HAP-1 (cell line): ENCODE measurements around the gene TRIP13.
"Not testable (repeated sequence)": the region's sequence is repeated elsewhere in the genome, so short reads cannot be mapped to it uniquely, and the experiment has no call there.

Experiments used
- DNase-seq, 2 experiments: peaks; one replicate each; pipeline ENCODE4 v3.0.0-alpha.2; 2016 to 2020; ENCODE audit warnings: low spot score in 2 of 2
- H3K27me3 ChIP-seq: fragments of 250-450 bp; sonication (Bioruptor Pico); 2 replicates; pipeline ENCODE4 v1.5.1; 2020; ENCODE audit warnings: low read depth, mild to moderate bottlenecking, moderate library complexity
- H3K36me3 ChIP-seq: fragments of 250-450 bp; sonication (Bioruptor Pico); replicated peaks from 2 replicates; pipeline ENCODE4 v1.5.1; 2020; ENCODE audit warnings: mild to moderate bottlenecking
- H3K4me1 ChIP-seq: fragments of 250-450 bp; sonication (Bioruptor Pico); 2 replicates; pipeline ENCODE4 v1.5.1; 2020; ENCODE audit warnings: mild to moderate bottlenecking
- H3K4me3 ChIP-seq: fragments of 250-450 bp; sonication (Bioruptor Pico); 2 replicates; pipeline ENCODE4 v1.5.1; 2020; ENCODE audit warnings: mild to moderate bottlenecking, moderate library complexity
- H3K9me3 ChIP-seq: fragments of 250-450 bp; sonication (Bioruptor Pico); 2 replicates; pipeline ENCODE4 v1.5.1; 2020; ENCODE audit warnings: mild to moderate bottlenecking, moderate library complexity
- in situ Hi-C: fragments of 300-500 bp; cut with MboI; formaldehyde crosslinking; loops from 3 replicates; pipeline ENCODE4 v1.14.3; 2020; ENCODE audit warnings: low sequenced_read_pairs, inconsistent platforms, mixed read lengths

Gene TRIP13

GRCh38 chr5:932151-932627, 39.5 kb downstream of the TRIP13 start:
- DNase-seq, result no peak
- no peaks in the 10 kb centered on the region for H3K4me1 ChIP-seq
- H3K4me3 ChIP-seq, result no peak overlapping the region
- no peaks in the 10 kb centered on the region; the same call in 1 of the 2 replicates for H3K9me3 ChIP-seq
- no peaks in the 10 kb centered on the region for H3K36me3 ChIP-seq
- no peaks in the 10 kb centered on the region for H3K27me3 ChIP-seq
- in situ Hi-C loops, result loop anchor here (25.0 kb wide), 2 partner anchors 230 to 705 kb away; no protein-coding TSS in a partner anchor

GRCh38 chr5:932628-933250, 40.1 kb downstream of the TRIP13 start:
- H3K4me3 ChIP-seq, result no peak overlapping the region
- in situ Hi-C loops, result loop anchor here (25.0 kb wide), 2 partner anchors 230 to 705 kb away; no protein-coding TSS in a partner anchor
- no peaks in the 10 kb centered on the region for H3K36me3 ChIP-seq
- H3K9me3 ChIP-seq, result no peaks in the 10 kb centered on the region; the same call in 1 of the 2 replicates
- H3K4me1 ChIP-seq, result no peaks in the 10 kb centered on the region
- DNase-seq, result no peak
- H3K27me3 ChIP-seq, result no peaks in the 10 kb centered on the region

GRCh38 chr5:933251-933861, 40.7 kb downstream of the TRIP13 start:
- in situ Hi-C loops, result loop anchor here (25.0 kb wide), 2 partner anchors 229 to 704 kb away; no protein-coding TSS in a partner anchor
- no peaks in the 10 kb centered on the region for H3K4me1 ChIP-seq
- no peak for DNase-seq
- H3K9me3 ChIP-seq, result no peaks in the 10 kb centered on the region; the same call in 1 of the 2 replicates
- no peaks in the 10 kb centered on the region for H3K27me3 ChIP-seq
- H3K36me3 ChIP-seq, result no peaks in the 10 kb centered on the region
- no peak overlapping the region for H3K4me3 ChIP-seq

- not testable (repeated sequence) for H3K9me3 ChIP-seq, H3K4me3 ChIP-seq, H3K36me3 ChIP-seq, H3K27me3 ChIP-seq, H3K4me1 ChIP-seq, DNase-seq
- in situ Hi-C loops, result loop anchor here (25.0 kb wide), 2 partner anchors 228 to 703 kb away; no protein-coding TSS in a partner anchor
Observed at GRCh38 chr5:933951-934350, 41.3 kb downstream of the TRIP13 start.

GRCh38 chr5:934381-934967, 41.8 kb downstream of the TRIP13 start:
- H3K36me3 ChIP-seq, H3K27me3 ChIP-seq, DNase-seq, H3K9me3 ChIP-seq, H3K4me3 ChIP-seq, H3K4me1 ChIP-seq: not testable (repeated sequence)
- in situ Hi-C loops, result loop anchor here (25.0 kb wide), 2 partner anchors 228 to 703 kb away; no protein-coding TSS in a partner anchor

- no peak for DNase-seq
- Histone ChIP-seq H3K4me1 (no peaks in the 10 kb centered on the region), H3K27me3 (no peaks in the 10 kb centered on the region), H3K9me3 (no peaks in the 10 kb centered on the region; the same call in 1 of the 2 replicates), H3K36me3 (no peaks in the 10 kb centered on the region), H3K4me3 (no peak overlapping the region)
- in situ Hi-C loops, result loop anchor here (25.0 kb wide), 2 partner anchors 227 to 702 kb away; no protein-coding TSS in a partner anchor
Observed at GRCh38 chr5:935510-936084, 42.9 kb downstream of the TRIP13 start.

GRCh38 chr5:936149-937144, 43.8 kb downstream of the TRIP13 start:
- no peaks in the 10 kb centered on the region; the same call in 1 of the 2 replicates for H3K9me3 ChIP-seq
- in situ Hi-C loops, result loop anchor here (25.0 kb wide), 2 partner anchors 226 to 701 kb away; no protein-coding TSS in a partner anchor
- H3K27me3 ChIP-seq, result peaks cover 1% of the 10 kb centered on the region; the same call in 1 of the 2 replicates
- H3K4me1 ChIP-seq, result no peaks in the 10 kb centered on the region
- H3K4me3 ChIP-seq, result no peak overlapping the region
- no peak for DNase-seq
- no peaks in the 10 kb centered on the region for H3K36me3 ChIP-seq

- Histone ChIP-seq H3K27me3 (peaks cover 6% of the 10 kb centered on the region; the same call in 1 of the 2 replicates), H3K36me3 (no peaks in the 10 kb centered on the region), H3K9me3 (no peaks in the 10 kb centered on the region; the same call in 1 of the 2 replicates), H3K4me3 (no peak overlapping the region), H3K4me1 (no peaks in the 10 kb centered on the region)
- no peak for DNase-seq
- in situ Hi-C loops, result loop anchor here (25.0 kb wide), 2 partner anchors 225 to 700 kb away; no protein-coding TSS in a partner anchor
Observed at GRCh38 chr5:937151-937924, 44.7 kb downstream of the TRIP13 start.

GRCh38 chr5:939368-939767, 46.7 kb downstream of the TRIP13 start:
- in situ Hi-C loops, result loop anchor here (25.0 kb wide), 2 partner anchors 223 to 698 kb away; no protein-coding TSS in a partner anchor
- Histone ChIP-seq H3K4me3 (no peak overlapping the region), H3K27me3 (peaks cover 11% of the 10 kb centered on the region), H3K36me3 (no peaks in the 10 kb centered on the region), H3K9me3 (no peaks in the 10 kb centered on the region; the same call in 1 of the 2 replicates), H3K4me1 (no peaks in the 10 kb centered on the region)
- no peak for DNase-seq

- peaks cover 12% of the 10 kb centered on the region for H3K27me3 ChIP-seq
- in situ Hi-C loops, result loop anchor here (25.0 kb wide), 2 partner anchors 222 to 697 kb away; no protein-coding TSS in a partner anchor
- not testable (repeated sequence) for H3K36me3 ChIP-seq, H3K4me1 ChIP-seq, H3K4me3 ChIP-seq, H3K9me3 ChIP-seq, DNase-seq
Observed at GRCh38 chr5:940741-941140, 48.1 kb downstream of the TRIP13 start.

- no peaks in the 10 kb centered on the region for H3K4me1 ChIP-seq
- H3K4me3 ChIP-seq, result no peak overlapping the region
- H3K27me3 ChIP-seq, result peaks cover 21% of the 10 kb centered on the region
- in situ Hi-C loops, result loop anchor here (25.0 kb wide), 2 partner anchors 219 to 694 kb away; no protein-coding TSS in a partner anchor
- H3K9me3 ChIP-seq, result no peaks in the 10 kb centered on the region
- no peaks in the 10 kb centered on the region for H3K36me3 ChIP-seq
- no peak for DNase-seq
Observed at GRCh38 chr5:943201-943917, 50.7 kb downstream of the TRIP13 start.
